HEK293 (cell line): ENCODE results near the gene RAI14.
A peak's percentile ranks its signal among the peaks of the same experiment; 100 is the strongest.

Experiments
- BCL11A ChIP-seq: fragments of 450-650 bp; formaldehyde crosslinking; IDR thresholded peaks from 2 replicates; pipeline ENCODE4 v1.5.1; 2016; ENCODE audit warnings: low read depth, missing biosample characterization, missing genetic modification characterization
- GFI1B ChIP-seq: fragments of 450-650 bp; formaldehyde crosslinking; IDR thresholded peaks from 2 replicates; pipeline ENCODE4 v1.5.1; 2016; ENCODE audit warnings: missing biosample characterization, missing genetic modification characterization
- GLIS1 ChIP-seq: fragments of 450-650 bp; formaldehyde crosslinking; IDR thresholded peaks from 2 replicates; pipeline ENCODE4 v1.5.1; 2016; ENCODE audit warnings: missing biosample characterization, missing genetic modification characterization
- HOXA7 ChIP-seq: sonication (generic); formaldehyde crosslinking; IDR thresholded peaks from 2 replicates; pipeline ENCODE4 v1.8.1; 2022; ENCODE audit warnings: missing genetic modification reagents, borderline replicate concordance
- KLF16 ChIP-seq: fragments of 450-650 bp; formaldehyde crosslinking; IDR thresholded peaks from 2 replicates; pipeline ENCODE4 v1.5.1; 2017; ENCODE audit warnings: missing biosample characterization, missing genetic modification characterization
- WT1 ChIP-seq: fragments of 450-650 bp; formaldehyde crosslinking; IDR thresholded peaks from 2 replicates; pipeline ENCODE4 v1.5.1; 2016; ENCODE audit warnings: missing biosample characterization, missing genetic modification characterization
- YY1 ChIP-seq: fragments of 450-650 bp; formaldehyde crosslinking; IDR thresholded peaks from 2 replicates; pipeline ENCODE4 v1.5.1; 2018; ENCODE audit warnings: missing biosample characterization, missing genetic modification characterization
- ZBTB7A ChIP-seq: fragments of 450-650 bp; formaldehyde crosslinking; IDR thresholded peaks from 2 replicates; pipeline ENCODE4 v1.5.1; 2016; ENCODE audit warnings: low read depth, missing biosample characterization, missing genetic modification characterization
- ZIC2 ChIP-seq: fragments of 450-650 bp; formaldehyde crosslinking; IDR thresholded peaks from 2 replicates; pipeline ENCODE4 v1.5.1; 2016; ENCODE audit warnings: missing biosample characterization, missing genetic modification characterization
- ZNF114 ChIP-seq: fragments of 450-650 bp; formaldehyde crosslinking; IDR thresholded peaks from 2 replicates; pipeline ENCODE4 v1.5.0; 2017; ENCODE audit warnings: missing biosample characterization, missing genetic modification characterization
- ZNF239 ChIP-seq: fragments of 450-650 bp; formaldehyde crosslinking; IDR thresholded peaks from 2 replicates; pipeline ENCODE4 v1.5.1; 2016; ENCODE audit warnings: missing biosample characterization, missing genetic modification characterization
- ZNF341 ChIP-seq: fragments of 450-650 bp; formaldehyde crosslinking; IDR thresholded peaks from 2 replicates; pipeline ENCODE4; 2016; ENCODE audit warnings: low read depth, missing biosample characterization, missing genetic modification characterization
- ZNF544 ChIP-seq: fragments of 450-650 bp; formaldehyde crosslinking; IDR thresholded peaks from 2 replicates; pipeline ENCODE4 v1.5.0; 2017; ENCODE audit warnings: missing biosample characterization, missing genetic modification characterization
- ZNF549 ChIP-seq: fragments of 450-650 bp; IDR thresholded peaks from 2 replicates; pipeline ENCODE4 v1.5.1; 2018; ENCODE audit warnings: missing biosample characterization, missing genetic modification characterization, mild to moderate bottlenecking, inconsistent platforms, moderate library complexity
- ZNF600 ChIP-seq: fragments of 450-650 bp; formaldehyde crosslinking; IDR thresholded peaks from 2 replicates; pipeline ENCODE4 v1.5.1; 2016; ENCODE audit warnings: missing biosample characterization, missing genetic modification characterization
- ZNF629 ChIP-seq: fragments of 450-650 bp; formaldehyde crosslinking; IDR thresholded peaks from 2 replicates; pipeline ENCODE4 v1.5.1; 2017; ENCODE audit warnings: missing biosample characterization, missing genetic modification characterization
- ZNF776 ChIP-seq: fragments of 450-650 bp; formaldehyde crosslinking; IDR thresholded peaks from 2 replicates; pipeline ENCODE4 v1.5.0; 2017; ENCODE audit warnings: missing biosample characterization, missing genetic modification characterization, borderline replicate concordance
- ZSCAN30 ChIP-seq: fragments of 450-650 bp; IDR thresholded peaks from 2 replicates; pipeline ENCODE4 v1.5.1; 2018; ENCODE audit warnings: missing biosample characterization, mild to moderate bottlenecking, missing genetic modification characterization, moderate library complexity
- ZXDB ChIP-seq: fragments of 450-650 bp; formaldehyde crosslinking; IDR thresholded peaks from 2 replicates; pipeline ENCODE4 v1.5.1; 2016; ENCODE audit warnings: missing biosample characterization, missing genetic modification characterization
- TF ChIP-seq, protein P1 (sequence below): fragments of 450-650 bp; formaldehyde crosslinking; IDR thresholded peaks from 2 replicates; pipeline ENCODE4 v1.5.1; 2016; ENCODE audit warnings: missing biosample characterization, missing genetic modification characterization
- TF ChIP-seq, protein P2 (sequence below): fragments of 450-650 bp; formaldehyde crosslinking; IDR thresholded peaks from 2 replicates; pipeline ENCODE4 v1.5.1; 2016; ENCODE audit warnings: missing biosample characterization, missing genetic modification characterization
- TF ChIP-seq, protein P3 (sequence below): fragments of 450-650 bp; formaldehyde crosslinking; IDR thresholded peaks from 2 replicates; pipeline ENCODE4 v1.5.1; 2016; ENCODE audit warnings: missing biosample characterization, missing genetic modification characterization, borderline replicate concordance
- TF ChIP-seq, protein P4 (sequence below): fragments of 450-650 bp; formaldehyde crosslinking; IDR thresholded peaks from 2 replicates; pipeline ENCODE4 v1.5.1; 2016; ENCODE audit warnings: missing biosample characterization, missing genetic modification characterization, low read depth
- TF ChIP-seq, protein P5 (sequence below): IDR thresholded peaks from 2 replicates; pipeline ENCODE4 v1.6.1; 2011; ENCODE audit warnings: mild to moderate bottlenecking, low read depth, low read length, borderline replicate concordance
- TF ChIP-seq, protein P6 (sequence below): fragments of 450-650 bp; formaldehyde crosslinking; IDR thresholded peaks from 2 replicates; pipeline ENCODE4 v1.5.1; 2016; ENCODE audit warnings: missing biosample characterization, missing genetic modification characterization

RAI14 gene

GRCh38 chr5:34684281-34684979 is 28.3 kb downstream of the RAI14 start (continued):
- TF ChIP-seq, protein P1, sequence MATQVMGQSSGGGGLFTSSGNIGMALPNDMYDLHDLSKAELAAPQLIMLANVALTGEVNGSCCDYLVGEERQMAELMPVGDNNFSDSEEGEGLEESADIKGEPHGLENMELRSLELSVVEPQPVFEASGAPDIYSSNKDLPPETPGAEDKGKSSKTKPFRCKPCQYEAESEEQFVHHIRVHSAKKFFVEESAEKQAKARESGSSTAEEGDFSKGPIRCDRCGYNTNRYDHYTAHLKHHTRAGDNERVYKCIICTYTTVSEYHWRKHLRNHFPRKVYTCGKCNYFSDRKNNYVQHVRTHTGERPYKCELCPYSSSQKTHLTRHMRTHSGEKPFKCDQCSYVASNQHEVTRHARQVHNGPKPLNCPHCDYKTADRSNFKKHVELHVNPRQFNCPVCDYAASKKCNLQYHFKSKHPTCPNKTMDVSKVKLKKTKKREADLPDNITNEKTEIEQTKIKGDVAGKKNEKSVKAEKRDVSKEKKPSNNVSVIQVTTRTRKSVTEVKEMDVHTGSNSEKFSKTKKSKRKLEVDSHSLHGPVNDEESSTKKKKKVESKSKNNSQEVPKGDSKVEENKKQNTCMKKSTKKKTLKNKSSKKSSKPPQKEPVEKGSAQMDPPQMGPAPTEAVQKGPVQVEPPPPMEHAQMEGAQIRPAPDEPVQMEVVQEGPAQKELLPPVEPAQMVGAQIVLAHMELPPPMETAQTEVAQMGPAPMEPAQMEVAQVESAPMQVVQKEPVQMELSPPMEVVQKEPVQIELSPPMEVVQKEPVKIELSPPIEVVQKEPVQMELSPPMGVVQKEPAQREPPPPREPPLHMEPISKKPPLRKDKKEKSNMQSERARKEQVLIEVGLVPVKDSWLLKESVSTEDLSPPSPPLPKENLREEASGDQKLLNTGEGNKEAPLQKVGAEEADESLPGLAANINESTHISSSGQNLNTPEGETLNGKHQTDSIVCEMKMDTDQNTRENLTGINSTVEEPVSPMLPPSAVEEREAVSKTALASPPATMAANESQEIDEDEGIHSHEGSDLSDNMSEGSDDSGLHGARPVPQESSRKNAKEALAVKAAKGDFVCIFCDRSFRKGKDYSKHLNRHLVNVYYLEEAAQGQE, result no peak
- TF ChIP-seq WT1 (peak; percentile 62), ZNF544 (tag by site-specific recombination) (no peak), ZSCAN30 (tag by site-specific recombination) (peak; percentile 83), ZXDB (tag by site-specific recombination) (peak; percentile 61), ZNF239 (no peak; the same call in 1 of the 2 replicates), ZNF629 (tag by site-specific recombination) (peak; percentile 86), GLIS1 (tag by site-specific recombination) (peak; percentile 85), ZIC2 (tag by site-specific recombination) (peak; percentile 44), HOXA7 (no peak), GFI1B (tag by site-specific recombination) (peak; percentile 49; the same call in 1 of the 2 replicates), ZNF114 (tag by site-specific recombination) (no peak), ZNF549 (tag by site-specific recombination) (no peak), ZNF776 (no peak), ZNF600 (tag by site-specific recombination) (peak; percentile 86), YY1 (0 out of 2 replicates have a peak, but pooled peaks have one; percentile 12), ZBTB7A (tag by site-specific recombination) (no peak), ZNF341 (peak; percentile 26; the same call in 1 of the 2 replicates), BCL11A (no peak), KLF16 (tag by site-specific recombination) (no peak)
- TF ChIP-seq, protein P2, sequence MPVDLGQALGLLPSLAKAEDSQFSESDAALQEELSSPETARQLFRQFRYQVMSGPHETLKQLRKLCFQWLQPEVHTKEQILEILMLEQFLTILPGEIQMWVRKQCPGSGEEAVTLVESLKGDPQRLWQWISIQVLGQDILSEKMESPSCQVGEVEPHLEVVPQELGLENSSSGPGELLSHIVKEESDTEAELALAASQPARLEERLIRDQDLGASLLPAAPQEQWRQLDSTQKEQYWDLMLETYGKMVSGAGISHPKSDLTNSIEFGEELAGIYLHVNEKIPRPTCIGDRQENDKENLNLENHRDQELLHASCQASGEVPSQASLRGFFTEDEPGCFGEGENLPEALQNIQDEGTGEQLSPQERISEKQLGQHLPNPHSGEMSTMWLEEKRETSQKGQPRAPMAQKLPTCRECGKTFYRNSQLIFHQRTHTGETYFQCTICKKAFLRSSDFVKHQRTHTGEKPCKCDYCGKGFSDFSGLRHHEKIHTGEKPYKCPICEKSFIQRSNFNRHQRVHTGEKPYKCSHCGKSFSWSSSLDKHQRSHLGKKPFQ (tag by site-specific recombination), result peak; percentile 88
- TF ChIP-seq, protein P3, sequence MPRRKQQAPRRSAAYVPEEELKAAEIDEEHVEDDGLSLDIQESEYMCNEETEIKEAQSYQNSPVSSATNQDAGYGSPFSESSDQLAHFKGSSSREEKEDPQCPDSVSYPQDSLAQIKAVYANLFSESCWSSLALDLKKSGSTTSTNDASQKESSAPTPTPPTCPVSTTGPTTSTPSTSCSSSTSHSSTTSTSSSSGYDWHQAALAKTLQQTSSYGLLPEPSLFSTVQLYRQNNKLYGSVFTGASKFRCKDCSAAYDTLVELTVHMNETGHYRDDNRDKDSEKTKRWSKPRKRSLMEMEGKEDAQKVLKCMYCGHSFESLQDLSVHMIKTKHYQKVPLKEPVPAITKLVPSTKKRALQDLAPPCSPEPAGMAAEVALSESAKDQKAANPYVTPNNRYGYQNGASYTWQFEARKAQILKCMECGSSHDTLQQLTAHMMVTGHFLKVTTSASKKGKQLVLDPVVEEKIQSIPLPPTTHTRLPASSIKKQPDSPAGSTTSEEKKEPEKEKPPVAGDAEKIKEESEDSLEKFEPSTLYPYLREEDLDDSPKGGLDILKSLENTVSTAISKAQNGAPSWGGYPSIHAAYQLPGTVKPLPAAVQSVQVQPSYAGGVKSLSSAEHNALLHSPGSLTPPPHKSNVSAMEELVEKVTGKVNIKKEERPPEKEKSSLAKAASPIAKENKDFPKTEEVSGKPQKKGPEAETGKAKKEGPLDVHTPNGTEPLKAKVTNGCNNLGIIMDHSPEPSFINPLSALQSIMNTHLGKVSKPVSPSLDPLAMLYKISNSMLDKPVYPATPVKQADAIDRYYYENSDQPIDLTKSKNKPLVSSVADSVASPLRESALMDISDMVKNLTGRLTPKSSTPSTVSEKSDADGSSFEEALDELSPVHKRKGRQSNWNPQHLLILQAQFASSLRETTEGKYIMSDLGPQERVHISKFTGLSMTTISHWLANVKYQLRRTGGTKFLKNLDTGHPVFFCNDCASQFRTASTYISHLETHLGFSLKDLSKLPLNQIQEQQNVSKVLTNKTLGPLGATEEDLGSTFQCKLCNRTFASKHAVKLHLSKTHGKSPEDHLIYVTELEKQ, result peak; percentile 85; the same call in 1 of the 2 replicates
- TF ChIP-seq, protein P4, sequence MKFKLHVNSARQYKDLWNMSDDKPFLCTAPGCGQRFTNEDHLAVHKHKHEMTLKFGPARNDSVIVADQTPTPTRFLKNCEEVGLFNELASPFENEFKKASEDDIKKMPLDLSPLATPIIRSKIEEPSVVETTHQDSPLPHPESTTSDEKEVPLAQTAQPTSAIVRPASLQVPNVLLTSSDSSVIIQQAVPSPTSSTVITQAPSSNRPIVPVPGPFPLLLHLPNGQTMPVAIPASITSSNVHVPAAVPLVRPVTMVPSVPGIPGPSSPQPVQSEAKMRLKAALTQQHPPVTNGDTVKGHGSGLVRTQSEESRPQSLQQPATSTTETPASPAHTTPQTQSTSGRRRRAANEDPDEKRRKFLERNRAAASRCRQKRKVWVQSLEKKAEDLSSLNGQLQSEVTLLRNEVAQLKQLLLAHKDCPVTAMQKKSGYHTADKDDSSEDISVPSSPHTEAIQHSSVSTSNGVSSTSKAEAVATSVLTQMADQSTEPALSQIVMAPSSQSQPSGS (tag by site-specific recombination), result no peak
- TF ChIP-seq, protein P5, sequence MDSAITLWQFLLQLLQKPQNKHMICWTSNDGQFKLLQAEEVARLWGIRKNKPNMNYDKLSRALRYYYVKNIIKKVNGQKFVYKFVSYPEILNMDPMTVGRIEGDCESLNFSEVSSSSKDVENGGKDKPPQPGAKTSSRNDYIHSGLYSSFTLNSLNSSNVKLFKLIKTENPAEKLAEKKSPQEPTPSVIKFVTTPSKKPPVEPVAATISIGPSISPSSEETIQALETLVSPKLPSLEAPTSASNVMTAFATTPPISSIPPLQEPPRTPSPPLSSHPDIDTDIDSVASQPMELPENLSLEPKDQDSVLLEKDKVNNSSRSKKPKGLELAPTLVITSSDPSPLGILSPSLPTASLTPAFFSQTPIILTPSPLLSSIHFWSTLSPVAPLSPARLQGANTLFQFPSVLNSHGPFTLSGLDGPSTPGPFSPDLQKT, result no peak
- TF ChIP-seq, protein P6, sequence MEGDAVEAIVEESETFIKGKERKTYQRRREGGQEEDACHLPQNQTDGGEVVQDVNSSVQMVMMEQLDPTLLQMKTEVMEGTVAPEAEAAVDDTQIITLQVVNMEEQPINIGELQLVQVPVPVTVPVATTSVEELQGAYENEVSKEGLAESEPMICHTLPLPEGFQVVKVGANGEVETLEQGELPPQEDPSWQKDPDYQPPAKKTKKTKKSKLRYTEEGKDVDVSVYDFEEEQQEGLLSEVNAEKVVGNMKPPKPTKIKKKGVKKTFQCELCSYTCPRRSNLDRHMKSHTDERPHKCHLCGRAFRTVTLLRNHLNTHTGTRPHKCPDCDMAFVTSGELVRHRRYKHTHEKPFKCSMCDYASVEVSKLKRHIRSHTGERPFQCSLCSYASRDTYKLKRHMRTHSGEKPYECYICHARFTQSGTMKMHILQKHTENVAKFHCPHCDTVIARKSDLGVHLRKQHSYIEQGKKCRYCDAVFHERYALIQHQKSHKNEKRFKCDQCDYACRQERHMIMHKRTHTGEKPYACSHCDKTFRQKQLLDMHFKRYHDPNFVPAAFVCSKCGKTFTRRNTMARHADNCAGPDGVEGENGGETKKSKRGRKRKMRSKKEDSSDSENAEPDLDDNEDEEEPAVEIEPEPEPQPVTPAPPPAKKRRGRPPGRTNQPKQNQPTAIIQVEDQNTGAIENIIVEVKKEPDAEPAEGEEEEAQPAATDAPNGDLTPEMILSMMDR (tag by site-specific recombination), result peak; percentile 21; the same call in 1 of the 2 replicates
